ENCODE data around the gene ABHD3. TPM values are rescaled to one million over a fixed set of nuclear protein-coding genes. Genes with fewer than 3 reads are reported as not detected.

Gene ABHD3
- polyA plus RNA-seq, 1 donor (not counting 4 experiments of a cell fraction or from before 2014, with no cell fraction given), result 31.6 TPM

DNA sequence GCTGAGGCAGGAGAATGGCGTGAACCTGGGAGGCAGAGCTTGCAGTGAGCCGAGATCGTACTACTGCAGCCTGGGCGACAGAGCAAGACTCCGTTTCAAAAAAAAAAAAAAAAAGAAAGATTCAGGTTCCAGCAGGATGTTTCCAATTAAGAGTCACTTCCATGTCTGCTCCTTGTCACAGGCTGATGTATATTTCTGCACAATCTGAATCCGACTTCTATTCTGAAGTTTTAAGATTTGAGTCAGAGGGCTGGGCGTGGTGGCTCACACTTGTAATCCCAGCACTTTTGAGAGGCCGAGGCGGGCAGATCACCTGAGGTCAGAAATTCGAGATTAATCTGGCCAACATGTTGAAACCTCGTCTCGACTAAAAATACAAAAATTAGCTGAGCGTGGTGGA lies 67.8 kb downstream of the ABHD3 start:
- H4K20me1 ChIP-seq (ENCODE audit: control insufficient read depth, extremely low read depth, insufficient read depth, low read length), result peaks cover 2% of the 10 kb centered on the region
- DNase-seq (ENCODE audit: low read depth, low spot score) (no peak), FAIRE-seq (no peak)
- H3K9ac ChIP-seq (ENCODE audit: control insufficient read depth, extremely low read depth, insufficient read depth, low read length), result no peak overlapping the region
- no peaks in the 10 kb centered on the region for H3K9me3 ChIP-seq (ENCODE audit: control insufficient read depth, low read depth, low read length)
- no peak overlapping the region for H3K4me2 ChIP-seq (ENCODE audit: control insufficient read depth, extremely low read depth, insufficient read depth, low read depth, low read length)
- no peak overlapping the region for H3K4me3 ChIP-seq (ENCODE audit: control insufficient read depth in 2 of 3, extremely low read depth in 1 of 3, insufficient read depth in 2 of 3, low read depth in 1 of 3, low read length in 3 of 3)
- dilution Hi-C loops (cut with MboI; ENCODE audit: extremely low pct_ligation_motif_present, low sequenced_read_pairs), result no loop called here
- no peaks in the 10 kb centered on the region for H3K27me3 ChIP-seq (ENCODE audit: control insufficient read depth, extremely low read depth, insufficient read depth, low read length)
- H3K27ac ChIP-seq (ENCODE audit: control insufficient read depth, insufficient read depth, low read length), result no peak overlapping the region
- peaks cover 2% of the 10 kb centered on the region in 2 experiments for H3K36me3 ChIP-seq (ENCODE audit: control insufficient read depth in 2 of 2, extremely low read depth in 1 of 2, insufficient read depth in 2 of 2, low read length in 2 of 2)
- TF ChIP-seq, protein P1, sequence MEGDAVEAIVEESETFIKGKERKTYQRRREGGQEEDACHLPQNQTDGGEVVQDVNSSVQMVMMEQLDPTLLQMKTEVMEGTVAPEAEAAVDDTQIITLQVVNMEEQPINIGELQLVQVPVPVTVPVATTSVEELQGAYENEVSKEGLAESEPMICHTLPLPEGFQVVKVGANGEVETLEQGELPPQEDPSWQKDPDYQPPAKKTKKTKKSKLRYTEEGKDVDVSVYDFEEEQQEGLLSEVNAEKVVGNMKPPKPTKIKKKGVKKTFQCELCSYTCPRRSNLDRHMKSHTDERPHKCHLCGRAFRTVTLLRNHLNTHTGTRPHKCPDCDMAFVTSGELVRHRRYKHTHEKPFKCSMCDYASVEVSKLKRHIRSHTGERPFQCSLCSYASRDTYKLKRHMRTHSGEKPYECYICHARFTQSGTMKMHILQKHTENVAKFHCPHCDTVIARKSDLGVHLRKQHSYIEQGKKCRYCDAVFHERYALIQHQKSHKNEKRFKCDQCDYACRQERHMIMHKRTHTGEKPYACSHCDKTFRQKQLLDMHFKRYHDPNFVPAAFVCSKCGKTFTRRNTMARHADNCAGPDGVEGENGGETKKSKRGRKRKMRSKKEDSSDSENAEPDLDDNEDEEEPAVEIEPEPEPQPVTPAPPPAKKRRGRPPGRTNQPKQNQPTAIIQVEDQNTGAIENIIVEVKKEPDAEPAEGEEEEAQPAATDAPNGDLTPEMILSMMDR (optimal IDR thresholded peaks at IDR 0.05 in 1 of 3, IDR thresholded peaks at IDR 0.05 in 1 of 3, conservative IDR thresholded peaks at IDR 0.05 in 1 of 3; ENCODE audit: extremely low read depth in 1 of 3, insufficient read depth in 2 of 3, low read length in 3 of 3), result no peak
- TF ChIP-seq EZH2 (IDR thresholded peaks at IDR 0.05; ENCODE audit: low read length), result no peak
- H3K4me1 ChIP-seq (ENCODE audit: control insufficient read depth, extremely low read depth, insufficient read depth, low read length), result peaks cover 11% of the 10 kb centered on the region
- peaks cover 3% of the 10 kb centered on the region for H3K9me1 ChIP-seq (ENCODE audit: control insufficient read depth, extremely low read depth, insufficient read depth, low read length)
- H2AFZ ChIP-seq (ENCODE audit: control insufficient read depth, low read length), result no peak overlapping the region
- no peaks in the 10 kb centered on the region for H3K79me2 ChIP-seq (ENCODE audit: control insufficient read depth, insufficient read depth, low read length)

DNA sequence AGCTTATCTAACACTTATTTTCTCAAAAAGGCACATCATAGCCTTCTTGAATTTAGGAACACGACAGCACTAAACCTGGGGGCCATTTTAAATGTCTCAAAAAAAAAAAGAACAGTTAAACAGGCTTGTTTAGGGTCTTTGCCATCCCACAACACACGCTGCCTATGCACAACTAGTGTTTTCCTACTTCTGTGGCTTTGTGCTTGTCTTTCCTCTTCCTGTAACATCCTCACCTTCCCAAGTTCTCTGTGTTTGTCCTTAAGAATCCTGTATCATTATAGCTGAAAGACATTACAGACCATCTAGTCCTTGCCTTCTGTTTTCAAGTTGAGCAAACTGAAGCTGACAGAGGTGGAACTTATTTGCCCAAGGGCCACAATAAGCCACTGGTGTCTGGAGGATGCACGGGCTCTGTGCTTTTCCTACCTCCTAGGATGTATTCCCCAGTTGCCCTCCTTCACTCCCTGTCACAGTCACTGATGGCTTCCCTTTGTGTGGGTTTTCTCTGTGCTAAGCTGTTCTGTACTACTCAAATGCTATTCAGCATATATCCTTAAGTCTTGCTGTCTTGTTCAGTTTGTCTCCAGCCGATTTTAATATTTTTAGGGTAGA lies 69.9 kb downstream of the ABHD3 start:
- DNase-seq (ENCODE audit: low read depth, low spot score), result no peak
- Histone ChIP-seq H3K27me3 (ENCODE audit: control insufficient read depth, extremely low read depth, insufficient read depth, low read length) (no peaks in the 10 kb centered on the region), H2AFZ (ENCODE audit: control insufficient read depth, low read length) (no peak overlapping the region), H3K36me3 (ENCODE audit: control insufficient read depth in 2 of 2, extremely low read depth in 1 of 2, insufficient read depth in 2 of 2, low read length in 2 of 2) (peaks cover 6% of the 10 kb centered on the region in 2 experiments), H4K20me1 (ENCODE audit: control insufficient read depth, extremely low read depth, insufficient read depth, low read length) (peaks cover 4% of the 10 kb centered on the region), H3K27ac (ENCODE audit: control insufficient read depth, insufficient read depth, low read length) (no peak overlapping the region), H3K79me2 (ENCODE audit: control insufficient read depth, insufficient read depth, low read length) (no peaks in the 10 kb centered on the region), H3K4me2 (ENCODE audit: control insufficient read depth, extremely low read depth, insufficient read depth, low read depth, low read length) (no peak overlapping the region), H3K4me1 (ENCODE audit: control insufficient read depth, extremely low read depth, insufficient read depth, low read length) (peaks cover 11% of the 10 kb centered on the region), H3K9me1 (ENCODE audit: control insufficient read depth, extremely low read depth, insufficient read depth, low read length) (peaks cover 3% of the 10 kb centered on the region), H3K9me3 (ENCODE audit: control insufficient read depth, low read depth, low read length) (no peaks in the 10 kb centered on the region), H3K9ac (ENCODE audit: control insufficient read depth, extremely low read depth, insufficient read depth, low read length) (no peak overlapping the region), H3K4me3 (ENCODE audit: control insufficient read depth in 2 of 3, extremely low read depth in 1 of 3, insufficient read depth in 2 of 3, low read depth in 1 of 3, low read length in 3 of 3) (no peak overlapping the region)
- no peak for FAIRE-seq
- no peak for TF ChIP-seq EZH2 (IDR thresholded peaks at IDR 0.05; ENCODE audit: low read length)
- TF ChIP-seq, protein P1 (optimal IDR thresholded peaks at IDR 0.05 in 1 of 3, IDR thresholded peaks at IDR 0.05 in 1 of 3, conservative IDR thresholded peaks at IDR 0.05 in 1 of 3; ENCODE audit: extremely low read depth in 1 of 3, insufficient read depth in 2 of 3, low read length in 3 of 3), result no peak
- dilution Hi-C loops (cut with MboI; ENCODE audit: extremely low pct_ligation_motif_present, low sequenced_read_pairs), result no loop called here
